Common myeloid progenitor, CD34-positive (primary cell): ENCODE results near the gene TSPAN18.

Experiments
- CTCF ChIA-PET: fragments of 350-600 bp; sonication (Branson Sonifier 250); formaldehyde crosslinking; loops from one replicate; lab custom pipeline; 2021; ENCODE audit warnings: antibody characterized with exemption; lab: Charles Lee
- POLR2A ChIA-PET: fragments of 350-600 bp; sonication (Branson Sonifier 250); formaldehyde crosslinking; loops from one replicate; lab custom pipeline; 2021; ENCODE audit warnings: antibody characterized with exemption; lab: Charles Lee
- DNase-seq, 3 donors: peaks; one replicate each; pipeline versions ENCODE4 v3.0.0 to v3.0.0-alpha.2; 2013
- H3K27ac ChIP-seq, 2 experiments: 1 replicate in 1 of 2; 2 replicates in 1 of 2; pipeline ENCODE4 v1.7.0; 2013; ENCODE audit warnings: inconsistent platforms in 2 of 2, low read length in 2 of 2, mild to moderate bottlenecking in 2 of 2, low read depth in 1 of 2, moderate library complexity in 1 of 2; ENCODE audit not compliant: severe bottlenecking in 2 of 2, insufficient read depth in 1 of 2, poor library complexity in 1 of 2
- H3K27me3 ChIP-seq, 5 experiments: replicated peaks in 2 of 5; 1 replicate in 3 of 5; 2 replicates in 2 of 5; pipeline versions ENCODE4 v1.6.1 to v1.7.0; 2013; ENCODE audit warnings: low read length in 4 of 5, mild to moderate bottlenecking in 2 of 5, moderate library complexity in 2 of 5, inconsistent platforms in 1 of 5; ENCODE audit not compliant: insufficient read depth in 5 of 5, control insufficient read depth in 4 of 5
- H3K36me3 ChIP-seq, 4 experiments: 1 replicate in 2 of 4; 2 replicates in 2 of 4; pipeline versions ENCODE4 v1.6.1 to v1.7.0; 2013; ENCODE audit warnings: low read length in 3 of 4, control low read depth in 1 of 4, mild to moderate bottlenecking in 1 of 4; ENCODE audit not compliant: control insufficient read depth in 4 of 4, insufficient read depth in 4 of 4
- H3K4me1 ChIP-seq, 4 experiments: 1 replicate in 3 of 4; 2 replicates in 1 of 4; pipeline versions ENCODE4 v1.6.1 to v1.7.1; 2013; ENCODE audit warnings: low read length in 3 of 4, mild to moderate bottlenecking in 3 of 4, control low read depth in 1 of 4, inconsistent platforms in 1 of 4, moderate library complexity in 1 of 4; ENCODE audit not compliant: control insufficient read depth in 4 of 4, insufficient read depth in 4 of 4; ENCODE audit errors: control extremely low read depth in 1 of 4
- H3K4me3 ChIP-seq, 7 experiments: 1 replicate in 4 of 7; 2 replicates in 3 of 7; pipeline versions ENCODE4 v1.5.1 to v1.7.0; 2013; ENCODE audit warnings: mild to moderate bottlenecking in 7 of 7, low read length in 6 of 7, moderate library complexity in 6 of 7, inconsistent platforms in 2 of 7, low read depth in 2 of 7, control low read depth in 1 of 7; ENCODE audit not compliant: insufficient read depth in 4 of 7, control insufficient read depth in 1 of 7; ENCODE audit errors: extremely low read depth in 1 of 7
- H3K9me3 ChIP-seq, 5 experiments: 1 replicate in 4 of 5; 2 replicates in 1 of 5; pipeline versions ENCODE4 v1.6.1 to v1.7.1; 2013; ENCODE audit warnings: low read length in 4 of 5, mild to moderate bottlenecking in 2 of 5, inconsistent platforms in 1 of 5, low read depth in 1 of 5, moderate library complexity in 1 of 5; ENCODE audit not compliant: control insufficient read depth in 4 of 5, insufficient read depth in 2 of 5; ENCODE audit errors: control extremely low read depth in 1 of 5
- WGBS: methylation state at CpG from one replicate; pipeline ENCODE4 v1.1.5; 2013; ENCODE audit not compliant: insufficient coverage; 5-methylcytosine and 5-hydroxymethylcytosine counted together

TSPAN18 gene

DNA sequence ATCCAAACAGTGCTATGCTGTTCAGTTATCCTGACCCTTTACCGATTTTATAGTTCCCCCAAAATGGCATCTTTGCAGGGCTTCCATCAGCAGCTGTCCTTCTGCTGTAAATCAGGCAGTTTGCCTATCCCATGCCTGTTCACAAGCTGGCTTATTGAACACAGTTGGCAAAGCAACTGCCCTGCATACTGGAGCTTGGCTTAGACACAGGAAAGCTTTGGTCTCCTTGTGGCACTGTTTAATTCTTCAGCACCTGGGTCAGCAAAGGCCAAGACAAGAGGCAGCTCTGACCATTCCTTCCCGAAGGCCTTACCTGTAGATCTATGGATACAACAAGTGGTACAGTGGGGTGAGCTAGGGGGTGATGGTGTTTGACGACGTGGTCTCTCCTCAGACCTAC lies 32.2 kb downstream of the TSPAN18 start:
- Histone ChIP-seq H3K4me3 (no peak overlapping the region), H3K9me3 (peaks cover 0 to 20% (median 7%) of the 10 kb centered on the region in 5 experiments), H3K27ac (no peak overlapping the region), H3K36me3 (no peaks in the 10 kb centered on the region), H3K4me1 (no peaks in the 10 kb centered on the region), H3K27me3 (peaks cover 0 to 6% (median 1%) of the 10 kb centered on the region in 5 experiments)
- CTCF ChIA-PET, result interaction anchor here (0.7 to 1.0 kb wide), 2 partner anchors 12 to 133 kb away, joined by 3 read pairs; no protein-coding TSS in a partner anchor
- 95% methylated on average over 2 of the region's 4 CpGs for WGBS
- POLR2A ChIA-PET, result no interaction called here
- no peak for DNase-seq

DNA sequence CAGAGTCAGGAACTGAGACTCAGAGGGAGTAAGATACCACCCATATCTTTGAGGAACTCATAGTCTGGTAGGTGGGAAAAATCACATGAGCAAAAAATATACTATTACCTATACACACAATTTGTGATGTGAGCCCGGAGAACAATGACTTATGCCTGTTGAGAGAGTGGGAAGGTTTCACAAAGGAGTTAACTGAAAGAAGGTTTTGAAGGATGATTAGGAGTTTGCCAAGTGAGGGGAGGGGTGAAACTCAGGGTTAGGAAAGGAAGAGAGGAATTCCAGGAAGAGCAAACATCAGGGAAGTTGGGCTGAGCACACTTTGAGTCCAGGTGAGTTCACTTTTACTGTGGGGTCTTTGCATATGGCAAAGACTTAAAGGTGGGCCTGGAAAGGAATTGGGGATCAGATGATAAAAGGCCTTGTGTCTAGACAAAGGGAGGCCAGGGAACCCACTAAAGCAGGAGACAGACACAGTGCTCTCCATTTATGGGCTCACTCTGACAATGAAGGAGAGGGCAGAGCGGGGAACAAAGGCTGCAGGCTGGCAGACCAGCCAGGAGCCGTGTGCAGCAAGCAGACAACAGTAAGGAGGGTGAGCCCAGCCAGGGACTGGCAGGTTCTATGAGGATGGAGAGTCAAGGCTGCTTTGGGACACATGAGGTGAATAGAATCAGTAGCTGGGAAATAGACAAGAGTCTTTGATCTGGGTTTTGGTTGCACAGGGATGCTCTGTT lies 33.1 kb downstream of the TSPAN18 start:
- no peaks in the 10 kb centered on the region for H3K36me3 ChIP-seq
- ChIA-PET POLR2A (no interaction called here), CTCF (interaction anchor here (0.7 to 8.7 kb wide), 3 partner anchors 12 to 132 kb away, joined by 3 to 60 read pairs (median 3); no protein-coding TSS in a partner anchor)
- H3K4me3 ChIP-seq, result no peak overlapping the region
- no peaks in the 10 kb centered on the region for H3K4me1 ChIP-seq
- DNase-seq, result no peak
- 100% methylated on average over 2 of the region's 3 CpGs for WGBS
- H3K9me3 ChIP-seq, result peaks cover 0 to 20% (median 7%) of the 10 kb centered on the region in 5 experiments
- no peak overlapping the region for H3K27ac ChIP-seq
- H3K27me3 ChIP-seq, result peaks cover 0 to 2% (median under 1%) of the 10 kb centered on the region in 5 experiments

GRCh38 chr11:44760477-44760872 lies 33.7 kb downstream of the TSPAN18 start:
- WGBS, result no CpG with 5 or more reads among the region's 1 CpG
- Histone ChIP-seq H3K27me3 (peaks cover 0 to 1% (median 0%) of the 10 kb centered on the region in 5 experiments), H3K4me3 (no peak overlapping the region), H3K27ac (no peak overlapping the region), H3K36me3 (no peaks in the 10 kb centered on the region), H3K4me1 (no peaks in the 10 kb centered on the region), H3K9me3 (peaks cover 0 to 20% (median 7%) of the 10 kb centered on the region in 5 experiments)
- DNase-seq, result no peak
- POLR2A ChIA-PET, result interaction anchor here (0.5 kb wide), 1 partner anchor 86 kb away, joined by 3 read pairs; no protein-coding TSS in a partner anchor
- CTCF ChIA-PET, result interaction anchor here (1.3 to 8.7 kb wide), 2 partner anchors 11 to 16 kb away, joined by 3 to 60 read pairs; no protein-coding TSS in a partner anchor

DNA sequence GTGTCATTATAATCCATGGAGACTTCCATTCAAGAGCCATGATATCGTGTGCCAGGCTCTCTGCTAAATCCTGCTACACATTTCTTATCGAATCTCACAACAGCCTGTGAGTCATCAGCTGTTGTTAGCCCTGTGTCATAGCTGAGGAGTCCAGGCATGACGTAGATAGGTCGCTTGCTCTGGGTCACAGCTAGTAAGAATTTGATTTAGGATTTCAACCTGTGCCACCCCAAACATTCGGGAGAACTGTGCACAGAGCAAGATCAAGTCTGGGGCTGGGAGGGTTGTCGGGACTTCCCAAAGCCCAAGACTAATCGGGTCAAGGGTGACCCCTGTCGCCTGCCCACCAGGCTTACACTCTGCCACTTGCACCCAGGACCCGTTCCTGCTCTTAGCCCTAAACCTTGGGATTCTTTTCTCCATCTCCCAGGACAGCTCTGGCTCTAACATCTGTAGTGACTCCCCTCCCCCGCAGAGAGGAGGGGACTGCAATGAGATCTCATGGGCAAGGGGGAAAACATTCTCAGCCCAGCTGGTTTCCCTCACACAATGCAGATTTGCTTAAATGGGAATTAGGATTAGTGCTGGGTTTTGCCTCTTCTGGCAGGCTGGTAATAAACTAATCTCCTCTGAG lies 34.3 kb downstream of the TSPAN18 start:
- CTCF ChIA-PET, result interaction anchor here (1.3 to 8.7 kb wide), 2 partner anchors 10 to 15 kb away, joined by 3 to 60 read pairs; no protein-coding TSS in a partner anchor
- H3K9me3 ChIP-seq, result peaks cover 0 to 20% (median 7%) of the 10 kb centered on the region in 5 experiments

DNA sequence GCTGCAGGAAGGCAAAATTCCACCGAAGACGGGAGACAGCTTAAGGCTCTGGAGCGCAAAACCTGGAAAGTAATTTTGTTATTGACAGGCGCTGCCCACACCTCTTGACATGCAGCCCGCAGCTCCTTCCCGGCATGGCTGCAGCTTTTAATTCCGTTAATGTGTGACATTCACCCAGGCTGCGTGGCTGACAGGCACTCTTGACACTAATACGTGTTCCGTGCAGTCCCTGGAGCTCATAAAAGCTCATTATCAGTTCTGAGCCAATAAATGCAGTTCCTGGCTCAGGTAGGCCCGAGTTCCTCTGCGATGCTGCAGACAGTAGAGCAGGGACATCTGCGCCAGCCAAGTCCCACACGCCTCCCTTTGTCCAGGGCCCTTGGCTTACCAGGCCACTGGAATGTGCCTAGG lies 34.8 kb downstream of the TSPAN18 start:
- no peaks in the 10 kb centered on the region for H3K27me3 ChIP-seq
- no peak for DNase-seq
- H3K4me3 ChIP-seq, result no peak overlapping the region
- H3K9me3 ChIP-seq, result peaks cover 0 to 20% (median 7%) of the 10 kb centered on the region in 5 experiments
- no peak overlapping the region for H3K27ac ChIP-seq
- ChIA-PET POLR2A (no interaction called here), CTCF (interaction anchor here (8.7 kb wide), 1 partner anchor 14 kb away, joined by 60 read pairs; no protein-coding TSS in a partner anchor)
- peaks cover 0 to 2% (median 0%) of the 10 kb centered on the region in 4 experiments for H3K4me1 ChIP-seq
- H3K36me3 ChIP-seq, result no peaks in the 10 kb centered on the region
- WGBS, result 98% methylated on average over 14 of the region's 14 CpGs

More for the DNA sequence above, 34.3 kb downstream of the TSPAN18 start:
- H3K27me3 ChIP-seq, result no peaks in the 10 kb centered on the region
- 100% methylated on average over 7 of the region's 10 CpGs for WGBS
- no peak overlapping the region for H3K27ac ChIP-seq
- no peak for DNase-seq
- H3K4me3 ChIP-seq, result no peak overlapping the region
- H3K36me3 ChIP-seq, result no peaks in the 10 kb centered on the region
- POLR2A ChIA-PET, result interaction anchor here (0.5 kb wide), 1 partner anchor 86 kb away, joined by 3 read pairs; no protein-coding TSS in a partner anchor
- no peaks in the 10 kb centered on the region for H3K4me1 ChIP-seq

GRCh38 chr11:44763121-44763820 lies 36.5 kb downstream of the TSPAN18 start:
- Histone ChIP-seq H3K9me3 (peaks cover 0 to 10% (median 4%) of the 10 kb centered on the region in 5 experiments), H3K27ac (no peak overlapping the region), H3K4me3 (no peak overlapping the region), H3K36me3 (no peaks in the 10 kb centered on the region), H3K27me3 (peaks cover 0 to 4% (median 0%) of the 10 kb centered on the region in 5 experiments), H3K4me1 (peaks cover 0 to 4% (median 0%) of the 10 kb centered on the region in 4 experiments)
- DNase-seq, result no peak
- ChIA-PET POLR2A (no interaction called here), CTCF (interaction anchor here (8.7 kb wide), 1 partner anchor 13 kb away, joined by 60 read pairs; no protein-coding TSS in a partner anchor)
- WGBS, result 64% methylated on average over 3 of the region's 5 CpGs
